ENCODE results near the gene DTYMK. TPM values are rescaled to one million over a fixed set of nuclear protein-coding genes. Genes with fewer than 3 reads are reported as not detected.

Gene DTYMK
- polyA plus RNA-seq, 1 of the 3 experiments (the other 2 are of a cell fraction), result 51.1 TPM

DNA sequence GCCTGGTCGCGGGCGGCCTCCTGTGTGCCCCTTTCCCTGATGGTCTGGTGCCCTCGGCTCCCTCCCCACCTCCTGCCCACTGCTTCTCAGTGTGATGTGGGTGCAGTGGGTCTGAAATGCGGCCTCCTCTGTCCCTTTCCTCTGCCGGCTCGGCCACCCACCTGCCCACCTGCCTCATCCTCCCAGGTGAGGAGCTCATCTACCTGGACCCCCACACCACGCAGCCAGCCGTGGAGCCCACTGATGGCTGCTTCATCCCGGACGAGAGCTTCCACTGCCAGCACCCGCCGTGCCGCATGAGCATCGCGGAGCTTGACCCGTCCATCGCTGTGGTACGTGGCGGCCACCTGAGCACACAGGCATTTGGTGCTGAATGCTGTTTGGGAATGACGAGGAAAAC, 18.3 kb downstream of the DTYMK start:
- CTCF ChIA-PET, result interaction anchor here (0.7 kb wide), 1 partner anchor 9 kb away, joined by 5 read pairs; no protein-coding TSS in a partner anchor
- Histone ChIP-seq H3K4me2 (no peak overlapping the region), H3K9ac (no peak overlapping the region), H3K27me3 (ENCODE audit: insufficient read depth) (no peaks in the 10 kb centered on the region), H3K79me2 (ENCODE audit: insufficient read depth) (no peaks in the 10 kb centered on the region), H3K9me3 (no peaks in the 10 kb centered on the region), H3K4me1 (ENCODE audit: control insufficient read depth in 1 of 2, insufficient read depth in 2 of 2, low read depth in 1 of 2, low read length in 1 of 2) (peaks cover 10 to 21% of the 10 kb centered on the region in 2 experiments; a peak in 2 of 4 replicates), H3K4me3 (ENCODE audit: low read depth in 2 of 2, low read length in 1 of 2) (no peak overlapping the region), H3K36me3 (replicated peaks in 1 of 2; ENCODE audit: control insufficient read depth in 1 of 2, insufficient read depth in 2 of 2, low read length in 1 of 2) (peaks cover 9 to 46% of the 10 kb centered on the region in 2 experiments), H3K27ac (ENCODE audit: low read depth in 2 of 2, low read length in 1 of 2) (no peak overlapping the region), H3F3A (replicated peaks; ENCODE audit: insufficient read depth) (peaks cover 19% of the 10 kb centered on the region), H3K9me2 (no peaks in the 10 kb centered on the region), H4K20me1 (ENCODE audit: insufficient read depth) (peaks cover 7% of the 10 kb centered on the region), H2AFZ (ENCODE audit: low read depth) (no peak overlapping the region)
- no peak for TF ChIP-seq FOXJ3 (CRISPR knock-in tag; IDR thresholded peaks at IDR 0.05)
- TF ChIP-seq POLR2AphosphoS5 (IDR thresholded peaks at IDR 0.05; ENCODE audit: low read depth, low read length), result no peak
- TF ChIP-seq, protein P1, sequence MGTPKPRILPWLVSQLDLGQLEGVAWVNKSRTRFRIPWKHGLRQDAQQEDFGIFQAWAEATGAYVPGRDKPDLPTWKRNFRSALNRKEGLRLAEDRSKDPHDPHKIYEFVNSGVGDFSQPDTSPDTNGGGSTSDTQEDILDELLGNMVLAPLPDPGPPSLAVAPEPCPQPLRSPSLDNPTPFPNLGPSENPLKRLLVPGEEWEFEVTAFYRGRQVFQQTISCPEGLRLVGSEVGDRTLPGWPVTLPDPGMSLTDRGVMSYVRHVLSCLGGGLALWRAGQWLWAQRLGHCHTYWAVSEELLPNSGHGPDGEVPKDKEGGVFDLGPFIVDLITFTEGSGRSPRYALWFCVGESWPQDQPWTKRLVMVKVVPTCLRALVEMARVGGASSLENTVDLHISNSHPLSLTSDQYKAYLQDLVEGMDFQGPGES (IDR thresholded peaks at IDR 0.05; ENCODE audit: low read depth, low read length), result no peak
- no peak for TF ChIP-seq GATA2 (CRISPR knock-in tag; IDR thresholded peaks at IDR 0.05)
- TF ChIP-seq RFX5 (IDR thresholded peaks at IDR 0.05; ENCODE audit: low read length), result no peak
- TF ChIP-seq TCF12 (IDR thresholded peaks at IDR 0.05), result no peak
- no peak for TF ChIP-seq EZH2phosphoT487 (IDR thresholded peaks at IDR 0.05; ENCODE audit: borderline replicate concordance, low read depth)
- TF ChIP-seq EP300 (IDR thresholded peaks at IDR 0.05; ENCODE audit: borderline replicate concordance in 1 of 2, low read depth in 1 of 2, low read length in 1 of 2), result no peak
- TF ChIP-seq NRF1 (IDR thresholded peaks at IDR 0.05; ENCODE audit: low read depth, low read length), result no peak
- 97% methylated on average over 20 of the region's 21 CpGs for WGBS (ENCODE audit: low lambda C conversion rate)
- POLR2A ChIA-PET, result no interaction called here
- DNase-seq, result no peak

DNA sequence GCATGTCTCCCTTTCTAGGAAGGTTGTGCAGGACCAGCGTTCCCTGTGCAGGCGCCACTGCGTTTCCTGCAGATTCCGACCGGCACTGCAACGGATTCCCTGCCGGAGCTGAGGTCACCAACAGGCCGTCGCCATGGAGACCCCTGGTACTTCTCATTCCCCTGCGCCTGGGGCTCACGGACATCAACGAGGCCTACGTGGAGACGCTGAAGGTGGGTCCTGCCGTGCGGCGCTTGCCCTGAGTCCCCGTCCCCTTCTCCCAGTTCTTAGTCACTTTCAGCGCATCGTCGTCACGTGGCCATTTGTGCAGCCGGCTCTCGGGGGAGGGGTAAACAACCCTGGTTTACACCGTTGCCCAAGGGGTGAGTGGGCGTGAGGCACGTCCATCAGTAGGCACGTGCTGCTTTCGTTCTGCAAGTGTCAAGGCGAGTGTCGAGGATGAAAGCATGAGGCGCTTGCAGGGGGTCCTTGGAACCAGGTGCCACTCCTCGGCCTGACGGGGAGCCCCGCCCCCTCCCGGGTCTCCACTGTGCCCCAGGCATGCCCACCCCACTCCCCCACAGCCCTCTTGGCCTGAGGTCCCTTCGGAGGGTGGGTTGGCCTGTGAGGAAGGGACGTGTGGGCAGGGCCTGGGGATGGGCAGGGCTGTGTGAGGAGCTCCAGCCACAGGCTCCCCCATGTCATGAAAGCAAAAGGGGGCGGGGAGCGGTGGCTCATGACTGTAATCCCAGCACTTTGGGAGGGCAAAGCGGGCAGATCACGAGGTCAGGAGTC, 19.8 kb downstream of the DTYMK start:
- Histone ChIP-seq H3K79me2 (ENCODE audit: insufficient read depth) (no peaks in the 10 kb centered on the region), H2AFZ (ENCODE audit: low read depth) (no peak overlapping the region), H3K9me2 (no peaks in the 10 kb centered on the region), H3K36me3 (replicated peaks in 1 of 2; ENCODE audit: control insufficient read depth in 1 of 2, insufficient read depth in 2 of 2, low read length in 1 of 2) (peaks cover 10 to 44% of the 10 kb centered on the region in 2 experiments), H3K9me3 (no peaks in the 10 kb centered on the region), H3K27ac (ENCODE audit: low read depth in 2 of 2, low read length in 1 of 2) (peak overlapping the region; percentile 45 to 87; a peak in 3 of 4 replicates), H3K27me3 (ENCODE audit: insufficient read depth) (no peaks in the 10 kb centered on the region), H4K20me1 (ENCODE audit: insufficient read depth) (peaks cover 7% of the 10 kb centered on the region), H3K9ac (no peak overlapping the region), H3K4me3 (ENCODE audit: low read depth in 2 of 2, low read length in 1 of 2) (no peak overlapping the region; a peak in 1 of 4 replicates), H3F3A (replicated peaks; ENCODE audit: insufficient read depth) (peaks cover 24% of the 10 kb centered on the region), H3K4me1 (ENCODE audit: control insufficient read depth in 1 of 2, insufficient read depth in 2 of 2, low read depth in 1 of 2, low read length in 1 of 2) (peaks cover 10 to 21% of the 10 kb centered on the region in 2 experiments; a peak in 2 of 4 replicates), H3K4me2 (peak overlapping the region; percentile 44; the same call in 1 of the 2 replicates)
- CTCF ChIA-PET, result interaction anchor here (0.8 to 3.3 kb wide), 8 partner anchors 8 to 312 kb away, joined by 3 to 32 read pairs (median 6); partner anchors contain the start of genes DTYMK and ING5
- POLR2A ChIA-PET, result interaction anchor here (0.6 kb wide), 1 partner anchor 12 kb away, joined by 3 read pairs; no protein-coding TSS in a partner anchor
- peak; percentile 91 for DNase-seq
- WGBS (ENCODE audit: low lambda C conversion rate), result 78% methylated on average over 22 of the region's 42 CpGs
- TF ChIP-seq, protein P2, sequence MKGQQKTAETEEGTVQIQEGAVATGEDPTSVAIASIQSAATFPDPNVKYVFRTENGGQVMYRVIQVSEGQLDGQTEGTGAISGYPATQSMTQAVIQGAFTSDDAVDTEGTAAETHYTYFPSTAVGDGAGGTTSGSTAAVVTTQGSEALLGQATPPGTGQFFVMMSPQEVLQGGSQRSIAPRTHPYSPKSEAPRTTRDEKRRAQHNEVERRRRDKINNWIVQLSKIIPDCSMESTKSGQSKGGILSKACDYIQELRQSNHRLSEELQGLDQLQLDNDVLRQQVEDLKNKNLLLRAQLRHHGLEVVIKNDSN (IDR thresholded peaks at IDR 0.05; ENCODE audit: borderline replicate concordance, low read depth), result peak; percentile 66; the same call in 1 of the 2 replicates
- TF ChIP-seq RXRA (IDR thresholded peaks at IDR 0.05; ENCODE audit: borderline replicate concordance, low read depth) (no peak; the same call in 1 of the 2 replicates), RAD21 (IDR thresholded peaks at IDR 0.05; ENCODE audit: low read length) (peak; percentile 33; the same call in 1 of the 2 replicates), MXI1 (IDR thresholded peaks at IDR 0.05; ENCODE audit: low read depth, low read length) (peak; percentile 82), NFIC (IDR thresholded peaks at IDR 0.05; ENCODE audit: borderline replicate concordance) (no peak)
